GM21786 (cell line): ENCODE results near the gene WNT11.

ENCODE experiments used
- ATAC-seq: cut with Tn5 transposase; IDR thresholded peaks from one replicate; pipeline ENCODE4 v1.9.1; 2021; ENCODE audit not compliant: unreplicated experiment

Gene WNT11

GRCh38 chr11:76206327-76207081 lies at the start of gene WNT11:
Gene WNT11 (minus strand): TSS chr11:76206502. CDS start chr11:76206407, 95 bp downstream.
- no peak for ATAC-seq

- ATAC-seq = no peak
Observed at GRCh38 chr11:76253416-76253815, 47.1 kb upstream of the WNT11 start.

GRCh38 chr11:76252631-76253070 lies 46.3 kb upstream of the WNT11 start:
- no peak for ATAC-seq

- no peak for ATAC-seq
Observed at GRCh38 chr11:76251576-76251975, 45.3 kb upstream of the WNT11 start.

- no peak for ATAC-seq
Observed at GRCh38 chr11:76251226-76251575, 44.9 kb upstream of the WNT11 start.

- ATAC-seq = no peak
Observed at GRCh38 chr11:76250520-76251225, 44.4 kb upstream of the WNT11 start.

GRCh38 chr11:76249195-76249741 lies 43.0 kb upstream of the WNT11 start:
- no peak for ATAC-seq

- no peak for ATAC-seq
Observed at GRCh38 chr11:76248210-76248609, 41.9 kb upstream of the WNT11 start.

GRCh38 chr11:76247091-76247490 lies 40.8 kb upstream of the WNT11 start:
- ATAC-seq = no peak

GRCh38 chr11:76246271-76246933 lies 40.1 kb upstream of the WNT11 start:
- no peak for ATAC-seq

- no peak for ATAC-seq
Observed at GRCh38 chr11:76245720-76246119, 39.4 kb upstream of the WNT11 start.

GRCh38 chr11:76244316-76244851 lies 38.1 kb upstream of the WNT11 start:
- no peak for ATAC-seq

GRCh38 chr11:76243957-76244285 lies 37.6 kb upstream of the WNT11 start:
- no peak for ATAC-seq

- ATAC-seq = no peak
Observed at GRCh38 chr11:76243193-76243956, 37.1 kb upstream of the WNT11 start.

GRCh38 chr11:76242004-76242779 lies 35.9 kb upstream of the WNT11 start:
- no peak for ATAC-seq

- ATAC-seq = no peak
Observed at GRCh38 chr11:76241243-76242000, 35.1 kb upstream of the WNT11 start.

GRCh38 chr11:76240666-76241065 lies 34.4 kb upstream of the WNT11 start:
- no peak for ATAC-seq

GRCh38 chr11:76240161-76240540 lies 33.8 kb upstream of the WNT11 start:
- ATAC-seq = no peak

- no peak for ATAC-seq
Observed at GRCh38 chr11:76239483-76240160, 33.3 kb upstream of the WNT11 start.
